ENCODE results near the gene NT5M. TPM values are rescaled to one million over a fixed set of nuclear protein-coding genes. Genes with fewer than 3 reads are reported as not detected.

The NT5M gene
- polyA plus RNA-seq, 3 donors, result 0.23 to 0.57 (median 0.25) TPM

- Mint-ChIP-seq H3K36me3 (no peaks in the 10 kb centered on the region), H3K27ac (no peak overlapping the region), H3K4me3 (no peak overlapping the region), H3K4me1 (peaks cover 14% of the 10 kb centered on the region), H3K27me3 (ENCODE audit: low read depth in 3 of 3) (peaks cover 10 to 16% (median 12%) of the 10 kb centered on the region in 3 donors), H3K9me3 (peaks cover 0 to 12% (median 8%) of the 10 kb centered on the region in 7 donors)
- Histone ChIP-seq H2AFZ (ENCODE audit: insufficient read depth, low read depth, low read length, poor library complexity, severe bottlenecking) (no peak overlapping the region), H4K20me1 (ENCODE audit: insufficient read depth, low read length) (no peaks in the 10 kb centered on the region), H3K4me2 (replicated peaks; ENCODE audit: extremely low read depth, low read length, poor library complexity, severe bottlenecking) (no peak overlapping the region), H3K4me3 (replicated peaks in 1 of 3; ENCODE audit: low read depth in 2 of 3, low read length in 3 of 3) (no peak overlapping the region), H3K9me3 (replicated peaks in 1 of 2; ENCODE audit: control insufficient read depth in 1 of 2, insufficient read depth in 1 of 2, low read length in 2 of 2) (peaks cover 0 to 13% of the 10 kb centered on the region in 2 donors), H3K4me1 (ENCODE audit: control insufficient read depth in 1 of 2, insufficient read depth in 2 of 2, low read length in 2 of 2) (no peaks in the 10 kb centered on the region), H3K79me2 (ENCODE audit: insufficient read depth, low read length) (no peaks in the 10 kb centered on the region), H3K27ac (ENCODE audit: low read depth in 1 of 2, low read length in 2 of 2) (no peak overlapping the region), H3K27me3 (ENCODE audit: control insufficient read depth in 2 of 2, insufficient read depth in 2 of 2, low read length in 2 of 2) (peaks cover 0 to 2% of the 10 kb centered on the region in 2 donors), H3K9ac (ENCODE audit: insufficient read depth, low read length, poor library complexity, severe bottlenecking) (no peak overlapping the region), H3K36me3 (replicated peaks in 1 of 2; ENCODE audit: control insufficient read depth in 1 of 2, insufficient read depth in 2 of 2, low read length in 2 of 2) (no peaks in the 10 kb centered on the region)
- no peak for TF ChIP-seq CTCF (IDR thresholded peaks at IDR 0.05)
- WGBS (ENCODE audit: insufficient coverage), result 96% methylated on average over 8 of the region's 12 CpGs
- intact Hi-C loops (cut with micrococcal nuclease), result no loop called here
- DNase-seq, result no peak
Observed at GRCh38 chr17:17393976-17394375, 90.8 kb downstream of the NT5M start.

DNA sequence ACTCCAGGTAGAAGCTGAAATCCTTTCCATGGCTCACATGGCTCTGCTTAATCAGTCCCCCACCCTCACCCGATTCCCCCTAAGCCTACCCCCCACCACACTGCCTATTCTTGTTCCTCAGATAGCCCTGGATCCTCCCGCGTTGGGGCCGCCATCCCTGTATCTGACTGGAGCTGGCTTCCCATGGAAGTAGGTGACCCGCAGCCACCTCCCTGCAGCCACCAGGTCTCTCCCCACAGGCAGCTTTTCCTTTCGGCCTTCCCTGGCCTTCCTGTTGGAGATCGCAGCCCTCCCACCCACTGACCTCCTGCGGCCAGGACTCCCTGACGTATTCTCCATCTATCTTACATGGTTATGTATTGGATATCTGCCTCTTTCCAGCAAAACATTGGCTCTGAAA lies 91.3 kb downstream of the NT5M start:
- Histone ChIP-seq H3K4me2 (replicated peaks; ENCODE audit: extremely low read depth, low read length, poor library complexity, severe bottlenecking) (no peak overlapping the region), H3K4me1 (ENCODE audit: control insufficient read depth in 1 of 2, insufficient read depth in 2 of 2, low read length in 2 of 2) (no peaks in the 10 kb centered on the region), H3K9ac (ENCODE audit: insufficient read depth, low read length, poor library complexity, severe bottlenecking) (no peak overlapping the region), H3K79me2 (ENCODE audit: insufficient read depth, low read length) (no peaks in the 10 kb centered on the region), H2AFZ (ENCODE audit: insufficient read depth, low read depth, low read length, poor library complexity, severe bottlenecking) (no peak overlapping the region), H3K4me3 (replicated peaks in 1 of 3; ENCODE audit: low read depth in 2 of 3, low read length in 3 of 3) (no peak overlapping the region), H4K20me1 (ENCODE audit: insufficient read depth, low read length) (no peaks in the 10 kb centered on the region), H3K36me3 (replicated peaks in 1 of 2; ENCODE audit: control insufficient read depth in 1 of 2, insufficient read depth in 2 of 2, low read length in 2 of 2) (no peaks in the 10 kb centered on the region), H3K9me3 (replicated peaks in 1 of 2; ENCODE audit: control insufficient read depth in 1 of 2, insufficient read depth in 1 of 2, low read length in 2 of 2) (peaks cover 0 to 13% of the 10 kb centered on the region in 2 donors), H3K27ac (ENCODE audit: low read depth in 1 of 2, low read length in 2 of 2) (no peak overlapping the region), H3K27me3 (ENCODE audit: control insufficient read depth in 2 of 2, insufficient read depth in 2 of 2, low read length in 2 of 2) (peaks cover 0 to 2% of the 10 kb centered on the region in 2 donors)
- no peak overlapping the region for H3K4me3 Mint-ChIP-seq
- DNase-seq, result no peak
- H3K27me3 Mint-ChIP-seq (ENCODE audit: low read depth in 3 of 3), result peaks cover 10 to 14% (median 12%) of the 10 kb centered on the region in 3 donors
- peak overlapping the region in 1 of 7 donors; percentile 9 for H3K27ac Mint-ChIP-seq
- no peaks in the 10 kb centered on the region for H3K36me3 Mint-ChIP-seq
- 87% methylated on average over 3 of the region's 9 CpGs for WGBS (ENCODE audit: insufficient coverage)
- H3K4me1 Mint-ChIP-seq, result peaks cover 16% of the 10 kb centered on the region
- intact Hi-C loops (cut with micrococcal nuclease), result no loop called here
- no peak for TF ChIP-seq CTCF (IDR thresholded peaks at IDR 0.05)
- H3K9me3 Mint-ChIP-seq, result peaks cover 0 to 12% (median 8%) of the 10 kb centered on the region in 7 donors
